Mesenchymal stem cell (in vitro differentiated cells and primary cell): Measurements from ENCODE around the gene SLC10A2.
"Not testable (repeated sequence)": the region's sequence is repeated elsewhere in the genome, so short reads cannot be mapped to it uniquely, and the experiment has no call there.

Experiments
- DNase-seq: peaks from one replicate; pipeline ENCODE4 v3.0.0-alpha.2; 2013
- H2AFZ ChIP-seq: one replicate; pipeline ENCODE4 v1.6.1; 2013; ENCODE audit warnings: low read depth, mild to moderate bottlenecking, control low read depth, inconsistent platforms, low read length, moderate library complexity
- H2AK5ac ChIP-seq: 2 replicates; pipeline ENCODE4 v1.6.1; 2013; ENCODE audit warnings: low read length, moderate library complexity, mild to moderate bottlenecking, inconsistent platforms; ENCODE audit not compliant: severe bottlenecking
- H2BK120ac ChIP-seq: one replicate; pipeline ENCODE4 v1.6.1; 2013; ENCODE audit warnings: low read depth, mild to moderate bottlenecking, inconsistent platforms, low read length, moderate library complexity
- H2BK12ac ChIP-seq, 2 experiments: one replicate each; pipeline ENCODE4 v1.6.1; 2013; ENCODE audit warnings: inconsistent platforms in 2 of 2, low read length in 2 of 2, mild to moderate bottlenecking in 2 of 2, moderate library complexity in 2 of 2, control low read depth in 1 of 2
- H2BK15ac ChIP-seq: one replicate; pipeline ENCODE4 v1.6.1; 2013; ENCODE audit warnings: mild to moderate bottlenecking, low read depth, inconsistent platforms; ENCODE audit not compliant: poor library complexity, severe bottlenecking
- H2BK5ac ChIP-seq: 2 replicates; pipeline ENCODE4 v1.6.1; 2013; ENCODE audit warnings: low read depth, mild to moderate bottlenecking, low read length, control low read depth, inconsistent platforms; ENCODE audit not compliant: poor library complexity, severe bottlenecking
- H3K14ac ChIP-seq, 2 experiments: one replicate each; pipeline ENCODE4 v1.6.1; 2013; ENCODE audit warnings: inconsistent platforms in 2 of 2, low read length in 2 of 2, control low read depth in 1 of 2, mild to moderate bottlenecking in 1 of 2, moderate library complexity in 1 of 2
- H3K18ac ChIP-seq, 2 experiments: one replicate each; pipeline ENCODE4 v1.6.1; 2013; ENCODE audit warnings: inconsistent platforms in 2 of 2, low read length in 2 of 2, control low read depth in 1 of 2, low read depth in 1 of 2, mild to moderate bottlenecking in 1 of 2
- H3K23ac ChIP-seq, 2 experiments: one replicate each; pipeline ENCODE4 v1.6.1; 2013; ENCODE audit warnings: inconsistent platforms in 2 of 2, low read length in 2 of 2, mild to moderate bottlenecking in 2 of 2, moderate library complexity in 2 of 2, control low read depth in 1 of 2
- H3K27ac ChIP-seq: 2 replicates; pipeline ENCODE4 v1.5.1; 2013; ENCODE audit warnings: mild to moderate bottlenecking, moderate library complexity, low read length, control low read depth, inconsistent platforms; ENCODE audit not compliant: poor library complexity, severe bottlenecking
- H3K27me3 ChIP-seq, 2 experiments: 2 replicates each; pipeline versions ENCODE4 v1.6.1 to v1.7.0; 2013; ENCODE audit warnings: low read length in 2 of 2, mild to moderate bottlenecking in 2 of 2, moderate library complexity in 2 of 2, control low read depth in 1 of 2, inconsistent platforms in 1 of 2; ENCODE audit not compliant: control insufficient read depth in 1 of 2, insufficient read depth in 1 of 2
- H3K36me3 ChIP-seq, 2 experiments: 2 replicates each; pipeline versions ENCODE4 v1.6.1 to v1.7.0; 2013; ENCODE audit warnings: low read length in 2 of 2, control low read depth in 1 of 2, inconsistent platforms in 1 of 2, low read depth in 1 of 2, mild to moderate bottlenecking in 1 of 2; ENCODE audit not compliant: insufficient read depth in 2 of 2, control insufficient read depth in 1 of 2
- H3K4ac ChIP-seq, 2 experiments: one replicate each; pipeline ENCODE4 v1.6.1; 2013; ENCODE audit warnings: inconsistent platforms in 2 of 2, low read length in 2 of 2, mild to moderate bottlenecking in 2 of 2, moderate library complexity in 2 of 2, control low read depth in 1 of 2, low read depth in 1 of 2
- H3K4me1 ChIP-seq: 2 replicates; pipeline ENCODE4 v1.6.1; 2013; ENCODE audit warnings: low read depth, low read length, control low read depth; ENCODE audit not compliant: control insufficient read depth, insufficient read depth
- H3K4me2 ChIP-seq: 2 replicates; pipeline ENCODE4 v1.6.1; 2013; ENCODE audit warnings: low read length, mild to moderate bottlenecking, inconsistent platforms; ENCODE audit not compliant: poor library complexity, severe bottlenecking
- H3K4me3 ChIP-seq, 2 experiments: 2 replicates each; pipeline versions ENCODE4 v1.5.1 to v1.7.0; 2013; ENCODE audit warnings: low read length in 2 of 2, mild to moderate bottlenecking in 2 of 2, control low read depth in 1 of 2, low read depth in 1 of 2; ENCODE audit not compliant: insufficient read depth in 1 of 2
- H3K79me1 ChIP-seq: replicated peaks from 2 replicates; pipeline ENCODE4 v1.6.1; 2013; ENCODE audit warnings: mild to moderate bottlenecking, control low read depth, low read length, inconsistent platforms; ENCODE audit not compliant: poor library complexity, severe bottlenecking
- H3K9ac ChIP-seq: 2 replicates; pipeline ENCODE4 v1.7.0; 2013; ENCODE audit warnings: mild to moderate bottlenecking, low read length, moderate library complexity
- H3K9me3 ChIP-seq: 2 replicates; pipeline ENCODE4 v1.7.0; 2013; ENCODE audit warnings: mild to moderate bottlenecking, low read length; ENCODE audit not compliant: control insufficient read depth
- H4K8ac ChIP-seq: one replicate; pipeline ENCODE4 v1.6.1; 2013; ENCODE audit warnings: inconsistent platforms, mild to moderate bottlenecking, low read length, moderate library complexity
- H4K91ac ChIP-seq: one replicate; pipeline ENCODE4 v1.6.1; 2013; ENCODE audit warnings: mild to moderate bottlenecking, low read length, inconsistent platforms
- WGBS: methylation state at CpG from one replicate; pipeline ENCODE4 v1.1.7; 2013; ENCODE audit warnings: mixed read lengths; 5-methylcytosine and 5-hydroxymethylcytosine counted together

SLC10A2 gene

DNA sequence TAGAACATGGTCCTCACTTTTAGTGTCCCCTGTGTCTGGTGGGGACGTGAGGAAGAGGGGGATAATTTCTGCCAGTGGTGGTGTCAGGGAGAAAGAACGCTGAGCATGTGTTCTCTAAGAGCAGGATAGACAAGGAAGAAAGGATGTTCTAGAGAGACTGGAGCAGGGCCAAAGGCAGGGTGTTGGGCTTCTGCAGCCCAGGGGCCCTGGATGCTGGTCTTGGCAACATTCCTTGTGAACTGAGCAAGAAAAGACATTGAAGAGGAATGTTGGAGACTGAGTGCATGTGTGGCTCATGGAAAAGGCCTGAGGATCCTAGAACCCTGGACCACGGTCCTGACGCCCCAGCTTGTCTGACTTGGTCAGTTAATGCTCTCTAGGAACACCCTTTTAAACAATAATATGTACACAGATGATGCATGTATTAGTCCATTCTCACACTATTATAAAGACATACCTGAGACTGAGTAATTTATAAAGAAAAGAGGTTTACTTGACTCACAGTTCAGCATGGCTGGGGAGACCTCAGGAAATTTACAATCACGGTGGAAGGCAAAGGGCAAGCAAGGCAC, 33.6 kb upstream of the SLC10A2 start:
- Histone ChIP-seq H3K9ac (no peak overlapping the region), H2BK12ac (no peak overlapping the region), H3K14ac (no peak overlapping the region), H3K4me2 (no peak overlapping the region), H2AK5ac (no peak overlapping the region), H3K4me1 (peaks cover 1% of the 10 kb centered on the region), H3K18ac (no peak overlapping the region), H2BK120ac (no peak overlapping the region), H3K79me1 (no peaks in the 10 kb centered on the region), H4K8ac (no peak overlapping the region), H3K9me3 (peaks cover 6% of the 10 kb centered on the region), H3K27ac (no peak overlapping the region), H2BK5ac (no peak overlapping the region), H3K4me3 (no peak overlapping the region), H3K36me3 (no peaks in the 10 kb centered on the region), H2BK15ac (no peak overlapping the region), H2AFZ (no peak overlapping the region), H4K91ac (no peak overlapping the region), H3K4ac (no peak overlapping the region), H3K23ac (no peak overlapping the region), H3K27me3 (no peaks in the 10 kb centered on the region)
- WGBS, result 72% methylated on average over 3 of the region's 5 CpGs
- DNase-seq, result no peak

DNA sequence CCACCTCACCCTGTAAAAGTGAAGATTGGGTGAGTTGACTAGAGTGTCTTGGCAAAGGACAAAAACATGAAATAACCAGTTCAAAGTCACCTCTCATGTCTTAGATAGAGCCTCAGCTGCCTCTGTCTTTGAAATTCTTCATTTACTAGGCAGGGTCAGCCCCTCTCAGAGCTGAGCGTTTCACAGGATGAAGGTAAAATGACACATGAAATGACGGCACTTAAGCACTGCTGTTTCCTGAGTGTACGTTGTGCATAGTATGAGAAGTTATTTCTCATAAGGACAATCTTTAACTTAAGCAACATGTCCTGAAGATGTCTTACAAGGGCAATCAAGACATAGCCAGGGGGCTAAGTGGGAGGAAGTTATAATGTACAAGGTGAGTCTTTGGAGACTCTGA, 32.3 kb upstream of the SLC10A2 start:
- H2BK5ac ChIP-seq, result no peak overlapping the region
- H3K4me3 ChIP-seq, result no peak overlapping the region
- H3K14ac ChIP-seq, result no peak overlapping the region
- H3K79me1 ChIP-seq, result no peaks in the 10 kb centered on the region
- no peak overlapping the region for H3K27ac ChIP-seq
- no peak overlapping the region for H3K9ac ChIP-seq
- no peak overlapping the region for H2AK5ac ChIP-seq
- peaks cover 1% of the 10 kb centered on the region for H3K4me1 ChIP-seq
- no peak overlapping the region for H4K91ac ChIP-seq
- no peak overlapping the region for H2BK15ac ChIP-seq
- no peak overlapping the region for H2AFZ ChIP-seq
- no peak overlapping the region for H3K4me2 ChIP-seq
- DNase-seq, result no peak
- no peak overlapping the region for H4K8ac ChIP-seq
- H3K9me3 ChIP-seq, result peaks cover 13% of the 10 kb centered on the region
- WGBS, result 78% methylated on average over 3 of the region's 3 CpGs
- H3K36me3 ChIP-seq, result no peaks in the 10 kb centered on the region
- no peak overlapping the region for H2BK12ac ChIP-seq
- H2BK120ac ChIP-seq, result no peak overlapping the region
- no peak overlapping the region for H3K18ac ChIP-seq
- no peak overlapping the region for H3K4ac ChIP-seq
- no peak overlapping the region for H3K23ac ChIP-seq
- H3K27me3 ChIP-seq, result no peaks in the 10 kb centered on the region

DNA sequence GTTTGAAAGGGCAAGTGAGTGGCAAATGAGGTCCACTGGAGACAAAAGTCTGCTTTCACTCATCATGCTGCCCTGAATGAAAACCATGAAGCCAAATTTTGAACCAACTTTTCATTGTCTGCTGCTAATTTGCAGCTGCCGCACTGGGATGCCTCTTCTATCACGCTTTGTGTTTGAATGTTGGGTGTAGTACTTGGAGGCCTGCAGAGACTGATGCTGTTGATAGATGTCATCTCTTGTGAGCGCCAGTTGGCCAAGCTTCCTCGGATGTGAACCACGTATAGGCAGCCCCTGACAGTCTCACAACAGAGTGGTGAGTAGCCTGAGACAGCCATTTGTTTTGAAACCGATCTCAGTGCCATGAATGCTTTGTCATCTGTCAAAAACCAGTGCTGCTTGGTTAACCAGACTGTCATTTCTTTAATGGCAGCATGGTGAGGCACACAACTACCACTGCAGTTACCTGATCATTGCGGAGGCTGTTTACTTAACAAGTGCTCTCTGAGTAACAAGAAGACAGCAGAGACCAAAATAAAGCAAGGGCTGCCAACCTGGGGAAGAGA, 31.2 kb upstream of the SLC10A2 start:
- no peak for DNase-seq
- Histone ChIP-seq H3K79me1 (no peaks in the 10 kb centered on the region), H3K4ac (no peak overlapping the region), H3K9ac (no peak overlapping the region), H4K8ac (no peak overlapping the region), H3K4me2 (no peak overlapping the region), H2BK12ac (no peak overlapping the region), H2BK15ac (no peak overlapping the region), H2BK5ac (no peak overlapping the region), H4K91ac (no peak overlapping the region), H3K23ac (no peak overlapping the region), H3K4me1 (peaks cover 1% of the 10 kb centered on the region), H3K18ac (no peak overlapping the region), H2BK120ac (no peak overlapping the region), H3K27ac (no peak overlapping the region), H2AK5ac (no peak overlapping the region), H3K27me3 (no peaks in the 10 kb centered on the region), H3K36me3 (no peaks in the 10 kb centered on the region), H3K14ac (no peak overlapping the region), H3K9me3 (peaks cover 23% of the 10 kb centered on the region), H3K4me3 (no peak overlapping the region), H2AFZ (no peak overlapping the region)
- 86% methylated on average over 7 of the region's 7 CpGs for WGBS

DNA sequence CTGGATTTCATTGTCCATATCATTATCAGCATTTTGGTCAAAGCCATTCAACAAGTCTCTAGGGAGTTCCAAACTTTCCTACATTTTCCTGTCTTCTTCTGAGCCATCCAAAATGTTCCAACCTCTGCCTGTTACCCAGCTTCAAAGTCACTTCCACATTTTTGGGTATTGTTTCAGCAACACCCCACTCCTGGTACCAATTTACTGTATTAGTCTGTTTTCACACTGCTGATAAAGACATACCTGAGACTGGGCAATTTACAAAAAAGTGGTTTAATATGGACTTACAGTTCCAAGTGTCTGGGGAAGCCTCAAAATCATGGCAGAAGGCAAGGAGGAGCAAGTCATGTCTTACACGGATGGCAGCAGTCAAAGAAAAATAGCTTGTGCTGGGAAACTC, 27.4 kb upstream of the SLC10A2 start:
- not testable (repeated sequence) for H2AFZ ChIP-seq, DNase-seq, H3K27ac ChIP-seq, H3K23ac ChIP-seq, H3K14ac ChIP-seq, H3K4me1 ChIP-seq, H3K4ac ChIP-seq, H2AK5ac ChIP-seq, H2BK120ac ChIP-seq, H3K4me2 ChIP-seq, H3K36me3 ChIP-seq, H2BK12ac ChIP-seq, H3K18ac ChIP-seq, H3K9ac ChIP-seq, H2BK15ac ChIP-seq, H4K8ac ChIP-seq, H3K4me3 ChIP-seq, H2BK5ac ChIP-seq, H4K91ac ChIP-seq, H3K79me1 ChIP-seq, H3K27me3 ChIP-seq
- WGBS, result 82% methylated on average over 1 of the region's 1 CpG
- H3K9me3 ChIP-seq, result peaks cover 29% of the 10 kb centered on the region
